ENCODE data around the gene FAM168A.

The FAM168A gene

DNA sequence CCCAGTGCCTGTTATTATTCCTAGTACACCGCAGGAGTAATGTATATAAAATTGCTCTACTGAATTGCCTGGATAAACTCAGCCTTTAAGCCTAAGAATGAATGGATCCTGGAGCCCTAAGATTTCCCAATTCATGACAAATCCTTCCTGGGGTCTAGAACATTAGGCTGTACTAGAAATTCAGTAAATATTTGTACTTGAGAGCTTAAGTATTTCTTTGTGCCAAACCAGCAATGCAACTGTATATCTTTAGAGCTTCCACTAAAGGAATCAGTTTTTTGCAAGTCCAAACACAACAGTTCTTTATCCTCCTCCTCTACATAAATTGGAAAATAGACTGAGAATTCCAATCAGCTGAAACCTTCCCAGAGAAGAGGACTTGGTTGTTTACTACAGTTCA, 65.6 kb downstream of the FAM168A start:
- no peak for DNase-seq
- in situ Hi-C loops (cut with HindIII; ENCODE audit: low pct_ligation_motif_present, low pct_unique_long_range_greater_than_20kb, low sequenced_read_pairs) = no loop called here

DNA sequence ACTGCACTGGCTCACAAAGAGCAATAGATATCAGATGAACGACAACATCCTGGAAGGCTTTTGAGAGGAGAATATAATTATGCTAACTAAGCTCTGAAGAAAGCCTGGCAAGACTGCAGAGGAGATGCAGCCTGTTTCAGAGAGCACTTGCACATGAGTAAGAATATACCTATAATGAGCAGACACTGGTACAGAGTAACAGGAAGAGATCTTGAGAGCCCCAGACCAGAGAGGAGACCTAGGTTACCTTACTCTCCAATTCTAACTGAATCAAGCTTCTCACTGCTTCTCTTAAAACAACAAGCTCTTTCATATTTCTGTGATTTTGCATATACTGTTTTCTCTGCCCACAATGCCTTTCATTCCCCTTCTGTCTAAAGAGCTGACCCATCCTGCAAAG, 66.5 kb downstream of the FAM168A start:
- in situ Hi-C loops (cut with HindIII; ENCODE audit: low pct_ligation_motif_present, low pct_unique_long_range_greater_than_20kb, low sequenced_read_pairs) = no loop called here
- DNase-seq = no peak

DNA sequence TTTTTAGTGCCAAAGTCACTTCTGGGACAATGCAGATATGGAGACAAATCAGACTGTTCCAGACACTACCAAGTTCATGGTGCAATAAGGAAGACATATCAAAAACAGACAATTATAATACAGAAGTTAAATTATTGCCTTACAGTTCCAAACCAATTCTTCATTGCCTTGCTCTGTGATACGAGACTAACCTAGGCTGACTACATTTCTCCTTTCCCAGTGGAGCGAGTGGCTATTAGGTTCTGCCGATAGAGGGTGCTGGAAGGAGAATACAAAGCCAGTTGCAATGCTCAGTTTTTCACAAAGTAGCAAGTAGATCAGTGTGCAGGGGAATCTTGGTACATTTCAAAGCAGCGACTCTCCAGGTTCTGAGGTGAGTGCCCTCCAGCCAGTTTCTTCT, 67.8 kb downstream of the FAM168A start:
- in situ Hi-C loops (cut with HindIII; ENCODE audit: low pct_ligation_motif_present, low pct_unique_long_range_greater_than_20kb, low sequenced_read_pairs) = no loop called here
- DNase-seq = peak; percentile 34

DNA sequence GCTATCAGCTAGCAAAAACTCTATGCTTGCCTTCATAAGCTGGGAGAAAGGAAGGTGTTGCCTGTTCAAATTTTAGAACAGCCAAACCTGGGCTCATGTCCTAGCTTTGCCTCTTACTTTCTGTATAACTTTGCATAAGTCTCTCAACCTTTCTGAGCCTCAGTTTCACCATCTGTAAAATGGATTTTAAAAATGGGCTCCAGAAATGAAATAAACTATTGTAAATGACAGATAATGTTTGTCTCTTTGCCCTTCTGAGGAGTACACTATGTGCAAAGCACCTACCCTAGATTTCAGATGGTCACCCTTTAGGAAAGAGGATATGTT, 68.7 kb downstream of the FAM168A start:
- no peak for DNase-seq
- in situ Hi-C loops (cut with HindIII; ENCODE audit: low pct_ligation_motif_present, low pct_unique_long_range_greater_than_20kb, low sequenced_read_pairs) = no loop called here

DNA sequence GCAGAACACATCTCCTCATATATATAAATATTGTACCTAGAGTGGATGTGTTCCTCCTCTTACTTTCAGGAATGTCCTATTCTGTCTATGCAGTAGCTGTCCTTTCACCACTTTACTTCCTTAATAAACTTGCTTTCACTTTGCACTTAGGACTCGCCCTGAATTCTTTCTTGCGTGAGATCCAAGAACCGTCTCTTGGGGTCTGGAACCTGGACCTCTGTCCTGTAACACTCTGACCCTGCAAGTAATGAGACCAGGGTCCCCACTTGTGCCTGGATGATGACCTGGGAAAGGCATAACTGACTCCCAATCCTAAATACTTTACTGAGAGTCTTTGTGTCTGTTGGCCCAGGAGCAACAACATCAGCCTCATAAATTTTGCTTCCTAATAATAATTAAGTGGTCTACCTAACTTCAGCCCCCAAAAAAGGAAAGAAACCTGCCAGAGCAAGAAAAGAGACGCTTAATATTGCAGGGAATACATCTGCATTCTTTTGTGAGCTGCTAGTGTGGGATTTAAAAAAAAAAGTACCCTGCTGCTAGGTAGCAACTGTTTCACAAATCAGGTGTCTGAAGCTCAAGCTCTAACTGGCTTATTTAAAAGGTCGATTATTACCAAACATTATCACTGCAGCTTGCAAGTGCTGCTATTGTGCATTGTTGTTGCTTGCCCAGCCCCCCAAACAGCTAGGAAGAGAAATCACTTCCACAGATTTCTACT, 69.3 kb downstream of the FAM168A start:
- DNase-seq = peak; percentile 43
- in situ Hi-C loops (cut with HindIII; ENCODE audit: low pct_ligation_motif_present, low pct_unique_long_range_greater_than_20kb, low sequenced_read_pairs) = no loop called here

DNA sequence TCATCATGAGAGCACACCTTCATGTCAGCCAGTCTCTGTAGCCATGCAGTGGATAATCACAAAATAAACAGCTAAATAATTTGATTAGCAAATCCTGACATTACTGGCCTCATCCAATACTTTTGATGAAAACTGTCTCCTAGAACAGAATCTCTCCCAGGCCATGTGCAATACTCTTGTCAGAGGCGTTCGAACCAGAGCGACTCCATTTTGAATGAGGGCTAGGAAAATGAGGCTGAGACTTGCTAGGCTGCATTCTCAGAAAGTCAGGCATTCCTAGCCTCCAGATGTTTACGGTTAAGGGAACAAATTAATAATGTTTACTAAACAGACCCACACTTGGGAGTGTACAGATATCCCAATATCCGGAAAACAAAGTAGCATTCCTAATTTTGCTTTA, 69.9 kb downstream of the FAM168A start:
- no peak for DNase-seq
- in situ Hi-C loops (cut with HindIII; ENCODE audit: low pct_ligation_motif_present, low pct_unique_long_range_greater_than_20kb, low sequenced_read_pairs) = no loop called here

DNA sequence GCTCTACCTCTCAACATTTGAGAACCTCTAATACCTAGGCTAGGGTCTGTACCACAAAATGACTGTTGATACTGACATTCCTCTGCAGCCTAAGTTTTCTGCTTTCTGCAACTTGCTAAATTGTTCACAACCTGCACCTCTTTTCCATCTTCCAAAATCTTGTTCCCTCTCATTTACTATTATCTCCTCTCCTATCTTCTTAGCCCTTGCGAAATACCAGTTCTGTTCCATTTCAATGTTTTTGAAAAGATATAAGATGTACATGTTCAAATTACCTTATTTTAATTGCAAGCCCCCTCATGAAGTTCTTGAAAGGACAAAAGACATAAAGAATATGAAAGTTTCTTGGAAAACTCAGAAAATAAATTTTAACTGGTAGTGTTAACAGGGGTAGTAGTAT, 72.3 kb downstream of the FAM168A start:
- in situ Hi-C loops (cut with HindIII; ENCODE audit: low pct_ligation_motif_present, low pct_unique_long_range_greater_than_20kb, low sequenced_read_pairs) = no loop called here
- DNase-seq = no peak

DNA sequence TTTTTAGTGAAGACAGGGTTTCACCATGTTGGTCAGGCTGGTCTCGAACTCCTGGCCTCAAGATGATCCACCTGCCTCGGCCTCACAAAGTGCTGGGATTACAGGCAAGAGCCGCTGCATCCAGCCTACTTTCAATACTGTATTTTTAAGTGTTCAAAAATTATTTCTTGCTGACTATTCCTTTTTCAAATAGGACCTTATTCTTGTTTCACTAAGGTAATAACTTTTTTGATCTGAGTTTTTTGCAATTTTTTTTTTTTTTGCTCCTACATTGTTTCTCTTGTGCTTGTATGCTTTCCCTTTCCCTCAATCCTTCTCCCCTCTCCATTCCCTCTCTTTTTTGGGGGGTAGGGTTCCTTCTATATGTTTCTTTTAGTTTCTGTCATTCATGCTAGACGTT, 73.1 kb downstream of the FAM168A start:
- in situ Hi-C loops (cut with HindIII; ENCODE audit: low pct_ligation_motif_present, low pct_unique_long_range_greater_than_20kb, low sequenced_read_pairs) = no loop called here

DNA sequence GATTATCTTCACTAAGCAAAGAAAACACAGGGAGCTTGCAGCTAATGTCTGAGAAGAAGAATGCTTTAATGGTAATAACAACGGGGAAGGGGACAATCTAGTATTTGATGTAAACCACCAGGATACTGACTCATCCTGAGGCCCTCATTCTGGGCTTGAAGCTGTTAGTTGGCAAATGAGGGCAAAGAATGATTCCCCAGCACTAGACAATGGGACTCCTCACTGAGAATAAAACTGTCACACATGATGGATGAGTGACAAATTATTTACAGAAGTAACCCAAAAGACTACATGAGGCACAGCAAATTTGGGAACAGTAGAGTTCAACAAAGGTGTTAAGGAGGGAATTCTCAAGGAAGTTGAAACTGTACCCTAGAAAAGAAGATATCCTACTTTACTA, 76.3 kb downstream of the FAM168A start:
- DNase-seq = no peak
- in situ Hi-C loops (cut with HindIII; ENCODE audit: low pct_ligation_motif_present, low pct_unique_long_range_greater_than_20kb, low sequenced_read_pairs) = no loop called here

More for the DNA sequence above, 73.1 kb downstream of the FAM168A start:
- no peak for DNase-seq

DNA sequence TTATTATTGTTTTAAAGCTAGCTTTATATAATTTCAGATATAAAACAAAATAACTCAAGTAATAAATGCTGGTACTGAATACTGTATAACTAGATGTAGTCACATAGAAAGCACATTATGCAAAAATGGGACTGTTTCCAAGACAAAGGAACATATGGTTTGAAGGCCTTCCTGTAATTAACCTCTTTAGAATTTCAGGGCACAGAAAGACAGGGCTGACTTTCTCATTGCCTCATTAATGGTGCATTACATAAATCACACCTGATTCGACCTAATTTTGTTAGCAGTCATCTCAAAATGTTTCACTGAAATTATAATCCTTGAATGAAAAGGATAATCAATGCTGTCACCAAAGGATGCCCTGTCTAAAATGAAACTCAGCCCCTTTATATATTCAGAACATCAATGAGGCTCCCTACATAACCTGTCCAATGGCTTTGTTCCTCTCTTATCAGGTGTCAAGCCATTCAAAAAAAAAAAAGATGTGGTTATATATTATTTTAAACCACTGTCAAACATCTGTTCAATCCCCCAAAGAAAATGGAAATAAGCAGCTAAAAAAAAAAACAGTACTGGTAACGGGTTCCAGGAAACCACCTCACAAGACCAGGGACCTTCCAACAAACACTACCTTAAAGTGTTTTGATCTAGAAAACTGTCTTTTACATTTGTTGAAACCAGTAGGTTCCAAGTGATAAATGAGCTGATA, 77.4 kb downstream of the FAM168A start:
- in situ Hi-C loops (cut with HindIII; ENCODE audit: low pct_ligation_motif_present, low pct_unique_long_range_greater_than_20kb, low sequenced_read_pairs) = no loop called here
- no peak for DNase-seq

DNA sequence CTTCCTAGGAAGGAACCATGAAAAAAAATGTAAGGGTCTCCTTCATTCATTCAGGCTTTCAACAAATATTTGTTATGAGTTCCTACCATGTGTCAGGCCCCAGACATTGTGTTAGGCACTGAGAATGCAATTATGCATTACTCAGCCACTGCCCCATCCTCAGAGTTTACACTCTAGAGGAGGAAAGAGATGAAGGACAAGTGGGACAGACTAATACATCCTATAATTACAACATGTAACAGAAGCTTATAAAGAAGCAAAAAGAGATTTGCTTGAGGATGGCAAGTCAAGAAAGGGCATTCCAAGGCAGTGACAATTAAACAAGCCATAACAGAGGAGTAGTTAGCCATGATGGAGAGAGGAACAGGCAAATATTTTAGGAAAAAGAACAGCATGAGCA, 78.6 kb downstream of the FAM168A start:
- in situ Hi-C loops (cut with HindIII; ENCODE audit: low pct_ligation_motif_present, low pct_unique_long_range_greater_than_20kb, low sequenced_read_pairs) = no loop called here
- DNase-seq = no peak

DNA sequence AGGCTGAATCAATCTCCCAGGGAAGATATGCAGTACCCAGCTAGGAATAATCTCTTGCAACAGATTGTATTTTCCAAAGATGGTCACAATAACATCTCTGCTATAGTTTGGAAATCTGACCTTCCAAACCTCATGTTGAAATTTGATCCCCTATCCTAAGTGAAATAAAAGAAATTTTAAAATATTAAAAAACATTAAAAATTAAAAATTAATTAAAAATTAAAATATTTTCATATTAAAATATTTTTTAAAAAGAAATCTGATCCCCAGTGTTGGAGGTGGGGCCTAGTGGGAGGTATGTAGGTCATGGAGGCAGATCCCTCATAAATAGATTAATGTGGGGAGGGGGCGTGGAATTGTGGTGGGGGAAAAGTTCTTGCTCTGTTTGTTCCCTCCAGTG, 79.7 kb downstream of the FAM168A start:
- no peak for DNase-seq
- in situ Hi-C loops (cut with HindIII; ENCODE audit: low pct_ligation_motif_present, low pct_unique_long_range_greater_than_20kb, low sequenced_read_pairs) = no loop called here

DNA sequence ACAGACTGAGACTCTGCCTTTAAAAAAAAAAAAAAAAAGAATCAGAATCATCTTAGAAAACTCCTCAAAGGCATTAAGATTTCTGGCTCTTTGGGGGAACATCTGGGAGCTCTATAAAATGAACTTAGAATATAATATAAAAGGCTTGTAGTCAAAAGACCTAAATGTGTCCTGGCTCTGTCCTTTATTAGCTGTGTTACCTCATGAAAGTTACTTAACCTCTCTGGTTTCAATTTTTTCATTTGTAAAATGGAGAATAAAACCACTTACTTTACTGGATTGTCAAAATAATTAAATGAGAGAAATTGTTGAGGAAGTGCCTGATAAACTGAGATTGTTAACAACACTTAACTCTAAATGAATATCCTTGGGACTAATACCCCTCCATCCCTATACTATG, 81.8 kb downstream of the FAM168A start:
- in situ Hi-C loops (cut with HindIII; ENCODE audit: low pct_ligation_motif_present, low pct_unique_long_range_greater_than_20kb, low sequenced_read_pairs) = no loop called here

DNA sequence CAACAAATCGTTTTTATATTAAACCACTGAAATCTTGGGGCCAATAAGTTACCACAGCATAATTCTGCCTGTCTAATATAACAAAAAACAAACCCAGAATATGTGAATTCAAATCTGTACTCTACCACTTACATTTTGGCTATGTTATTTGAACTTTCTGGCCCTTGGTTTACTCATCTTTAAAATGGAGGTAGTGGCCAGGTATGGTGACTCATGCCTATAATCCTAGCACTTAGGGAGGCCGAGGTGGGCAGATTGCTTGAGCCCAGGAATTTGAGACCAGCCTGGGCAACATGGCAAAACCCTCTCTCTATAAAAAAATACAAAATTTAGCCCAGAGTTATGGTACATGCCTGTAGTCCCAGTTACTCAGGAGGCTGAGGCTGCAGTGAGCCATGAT, 84.2 kb downstream of the FAM168A start:
- no peak for DNase-seq
- in situ Hi-C loops (cut with HindIII; ENCODE audit: low pct_ligation_motif_present, low pct_unique_long_range_greater_than_20kb, low sequenced_read_pairs) = no loop called here

More for the DNA sequence above, 81.8 kb downstream of the FAM168A start:
- no peak for DNase-seq

DNA sequence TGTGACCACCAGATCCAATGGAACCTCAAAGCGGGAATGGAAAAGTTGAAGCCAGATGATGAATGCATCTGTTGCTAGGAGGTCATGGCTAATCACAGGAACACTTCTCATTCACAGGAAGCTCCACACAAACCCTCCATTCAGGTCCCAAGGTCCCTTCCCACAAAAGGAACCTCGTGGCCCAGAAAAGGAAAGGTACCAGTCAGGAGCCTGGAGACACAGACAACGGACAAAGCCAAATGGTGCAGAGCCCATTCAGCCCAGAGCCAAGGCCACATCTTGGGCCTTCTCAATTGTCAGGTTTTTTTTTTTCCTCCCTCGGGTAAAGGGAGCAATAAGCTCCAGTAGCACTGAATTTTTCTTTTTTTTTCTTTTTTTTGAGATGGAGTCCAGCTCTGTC, 87.0 kb downstream of the FAM168A start:
- in situ Hi-C loops (cut with HindIII; ENCODE audit: low pct_ligation_motif_present, low pct_unique_long_range_greater_than_20kb, low sequenced_read_pairs) = no loop called here

DNA sequence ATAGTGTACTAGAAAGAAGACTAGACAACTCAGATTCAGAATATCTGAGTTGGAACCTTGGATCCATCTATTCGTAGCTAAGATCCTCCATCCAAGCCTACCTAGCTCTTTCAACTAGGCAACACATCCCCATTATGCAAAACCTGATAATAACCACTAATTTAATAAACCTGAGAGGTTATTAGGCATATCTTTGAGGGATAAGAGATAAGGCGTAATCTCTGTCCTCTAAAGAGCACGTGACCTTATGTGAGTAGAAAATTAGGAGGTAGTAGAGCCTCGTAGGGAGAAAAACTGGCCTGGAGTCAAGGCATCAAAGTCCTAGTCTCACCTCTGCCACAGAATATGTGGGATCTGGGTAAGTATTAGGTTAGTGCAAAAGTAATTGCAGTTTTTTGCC, 87.8 kb downstream of the FAM168A start:
- in situ Hi-C loops (cut with HindIII; ENCODE audit: low pct_ligation_motif_present, low pct_unique_long_range_greater_than_20kb, low sequenced_read_pairs) = no loop called here
- no peak for DNase-seq

More for the DNA sequence above, 87.0 kb downstream of the FAM168A start:
- no peak for DNase-seq

DNA sequence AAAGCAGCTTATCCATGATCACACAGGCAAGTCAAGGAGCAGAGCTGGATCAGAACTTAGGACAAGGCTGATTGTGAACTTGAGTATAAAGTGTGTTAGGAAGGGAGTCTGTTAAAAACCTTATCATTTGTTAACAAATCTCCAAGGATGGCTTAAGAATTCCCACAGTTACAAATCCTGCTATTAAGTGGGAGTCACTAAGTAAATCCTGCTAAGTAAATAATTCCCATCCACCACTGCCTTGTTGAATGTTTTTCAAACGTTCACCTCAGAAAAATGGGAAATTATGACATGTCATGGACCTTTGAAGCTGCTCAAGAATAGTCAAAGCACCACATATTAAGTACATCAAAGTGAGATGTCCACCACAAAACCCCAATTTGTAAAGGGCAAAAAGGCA, 88.7 kb downstream of the FAM168A start:
- no peak for DNase-seq
- in situ Hi-C loops (cut with HindIII; ENCODE audit: low pct_ligation_motif_present, low pct_unique_long_range_greater_than_20kb, low sequenced_read_pairs) = no loop called here

DNA sequence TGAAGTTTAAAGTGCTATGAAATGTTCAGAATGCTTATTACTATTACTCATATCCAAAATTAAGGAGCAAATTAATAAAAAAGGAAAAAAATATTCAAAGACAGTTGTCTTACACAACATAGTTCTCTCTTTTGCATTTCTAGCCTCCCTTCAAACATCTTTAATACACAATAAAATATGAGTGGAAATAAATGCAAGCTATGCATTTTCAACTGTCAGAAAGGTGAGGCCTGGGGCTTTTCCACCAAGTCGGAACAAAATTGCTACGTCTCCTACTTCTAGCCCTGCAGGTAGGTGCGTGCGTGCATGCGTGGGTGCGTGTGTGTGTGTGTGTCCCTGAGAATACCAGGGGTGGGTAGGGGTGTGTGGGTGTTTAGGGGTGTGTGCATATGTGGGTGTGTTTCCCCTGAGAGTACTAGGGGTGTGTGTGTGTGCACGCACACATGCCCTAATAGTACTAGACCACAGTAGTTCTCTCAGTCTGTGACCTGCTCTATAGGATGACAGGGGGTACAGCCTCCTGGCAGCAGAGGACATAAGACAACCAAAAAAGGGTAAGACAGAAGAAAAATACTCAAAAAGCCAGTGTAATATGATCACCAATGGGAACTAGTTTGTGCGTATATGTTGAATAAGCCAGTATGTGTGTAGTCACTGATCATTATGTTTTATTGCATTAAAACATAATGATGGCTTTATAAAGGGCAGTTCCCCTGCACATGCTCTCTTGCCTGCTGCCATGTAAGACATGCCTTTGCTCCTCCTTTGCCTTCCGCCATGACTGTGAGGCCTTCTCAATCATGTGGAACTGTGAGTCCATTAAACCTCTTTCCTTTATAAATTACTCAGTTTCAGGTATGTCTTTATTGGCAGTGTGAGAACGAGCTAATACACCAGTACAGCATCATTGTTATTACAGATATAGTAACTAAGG, 89.4 kb downstream of the FAM168A start:
- in situ Hi-C loops (cut with HindIII; ENCODE audit: low pct_ligation_motif_present, low pct_unique_long_range_greater_than_20kb, low sequenced_read_pairs) = no loop called here
- DNase-seq = no peak

DNA sequence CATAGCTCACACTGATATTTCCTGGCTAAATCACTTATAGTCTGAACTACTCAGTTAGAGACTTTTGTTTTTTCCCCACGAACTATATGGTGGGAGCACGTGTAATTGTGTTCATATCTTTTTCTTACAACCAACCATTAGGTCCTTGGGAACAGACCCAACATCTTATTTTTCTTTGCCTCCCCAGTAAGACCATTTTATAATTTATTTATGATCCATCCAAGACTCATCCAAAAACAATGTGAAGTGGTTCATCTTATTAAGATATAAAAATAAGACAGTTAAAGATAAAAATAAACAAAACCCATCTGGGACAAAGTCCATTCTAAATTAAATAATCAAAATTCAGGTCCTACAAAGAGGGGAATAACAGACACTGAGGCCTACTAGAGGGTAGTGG, 90.8 kb downstream of the FAM168A start:
- no peak for DNase-seq
- in situ Hi-C loops (cut with HindIII; ENCODE audit: low pct_ligation_motif_present, low pct_unique_long_range_greater_than_20kb, low sequenced_read_pairs) = no loop called here

Data from ACHN (cell line).